DMS79 (cell line): Measurements from ENCODE around the gene MRPS18B.
A peak's percentile ranks its signal among the peaks of the same experiment; 100 is the strongest.

Source experiments
- DNase-seq: peaks from one replicate; lab custom pipeline; 2025; lab: John Stamatoyannopoulos, UW

The MRPS18B gene

DNA sequence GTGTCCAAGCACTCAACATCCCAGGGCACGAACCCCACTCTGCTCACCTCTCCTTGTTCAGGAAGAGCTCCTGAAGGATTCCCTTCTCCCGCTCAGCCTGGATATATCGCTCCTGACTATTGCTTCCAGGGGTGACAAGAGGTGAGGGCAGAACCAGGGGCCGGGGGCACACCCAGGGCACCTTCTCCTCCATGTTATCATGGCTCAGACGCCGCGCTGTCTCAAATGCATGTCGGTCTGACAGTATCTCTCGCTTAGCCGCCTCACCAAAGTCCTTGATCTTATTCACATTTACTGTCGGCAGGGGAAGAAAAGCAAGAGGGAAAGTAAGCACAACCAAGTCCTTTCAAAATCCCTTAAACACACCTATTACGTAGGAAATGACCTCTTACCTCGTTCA, 13.7 kb upstream of the MRPS18B start:
- DNase-seq = no peak

DNA sequence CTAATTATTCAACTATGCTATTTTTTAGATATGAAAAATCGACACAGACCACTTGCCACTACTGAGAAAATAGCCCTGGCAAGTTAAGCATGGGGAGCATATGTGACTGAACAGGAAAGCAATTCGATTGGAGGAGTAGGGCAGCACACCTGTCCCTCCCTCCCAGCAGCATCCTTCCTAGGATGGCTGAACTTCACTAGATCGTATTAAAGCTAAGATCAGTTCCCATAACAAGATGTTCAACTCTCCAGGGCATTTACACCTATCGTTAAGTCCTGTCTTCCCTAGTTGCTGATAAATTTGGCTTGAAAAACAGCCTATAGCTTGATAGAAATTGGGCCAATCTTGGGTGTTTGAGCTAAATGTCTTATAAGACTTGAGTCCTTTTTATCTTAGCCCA, 7.6 kb upstream of the MRPS18B start:
- no peak for DNase-seq

DNA sequence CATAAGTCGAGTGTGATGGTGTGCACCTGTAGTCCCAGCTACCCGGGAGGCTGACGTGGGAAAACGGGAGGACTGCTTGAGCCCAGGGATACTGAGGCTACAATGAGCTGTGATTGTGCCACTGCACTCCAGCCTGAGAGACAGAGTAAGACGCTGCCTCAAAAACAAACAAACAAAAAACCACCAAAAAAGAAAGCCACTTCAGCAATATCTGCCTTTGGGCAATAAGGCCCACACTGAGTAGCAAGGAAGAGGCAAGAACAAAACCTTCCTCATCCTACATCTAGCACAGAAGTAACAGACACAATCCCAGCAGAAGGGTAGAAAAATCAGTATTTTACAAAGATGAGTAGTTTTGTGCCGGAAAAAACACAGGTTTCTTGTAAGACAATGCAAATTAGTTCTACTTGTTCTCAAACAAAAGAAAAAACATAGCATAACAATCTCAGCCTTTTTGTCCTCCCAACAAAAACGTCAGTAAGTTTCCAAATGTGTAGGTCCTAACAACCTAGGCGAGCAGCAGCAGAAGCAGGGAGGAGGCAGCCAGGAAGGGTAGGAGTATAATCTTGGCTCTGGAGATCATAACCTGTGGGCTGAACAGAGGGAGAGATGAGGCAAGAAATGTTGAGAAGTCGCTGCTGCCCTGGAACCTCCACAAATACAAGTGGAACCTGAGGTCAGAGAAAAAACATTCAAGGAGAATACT, 6.3 kb upstream of the MRPS18B start:
- DNase-seq = no peak

DNA sequence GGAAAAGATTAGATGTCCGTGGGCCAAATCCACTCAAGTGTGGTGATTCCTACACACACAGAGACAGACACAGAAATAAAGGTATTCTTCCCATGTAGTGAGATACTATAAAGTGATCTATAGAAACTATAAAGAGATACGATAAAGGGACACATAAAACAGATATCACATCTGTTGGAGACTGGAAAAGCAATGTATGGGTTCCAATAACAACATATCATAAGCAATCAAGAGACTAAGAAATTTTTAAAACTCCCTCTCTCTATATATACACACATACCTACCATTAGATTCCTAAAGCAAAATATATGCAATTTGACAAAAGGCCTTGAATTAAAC, 5.8 kb upstream of the MRPS18B start:
- no peak for DNase-seq

DNA sequence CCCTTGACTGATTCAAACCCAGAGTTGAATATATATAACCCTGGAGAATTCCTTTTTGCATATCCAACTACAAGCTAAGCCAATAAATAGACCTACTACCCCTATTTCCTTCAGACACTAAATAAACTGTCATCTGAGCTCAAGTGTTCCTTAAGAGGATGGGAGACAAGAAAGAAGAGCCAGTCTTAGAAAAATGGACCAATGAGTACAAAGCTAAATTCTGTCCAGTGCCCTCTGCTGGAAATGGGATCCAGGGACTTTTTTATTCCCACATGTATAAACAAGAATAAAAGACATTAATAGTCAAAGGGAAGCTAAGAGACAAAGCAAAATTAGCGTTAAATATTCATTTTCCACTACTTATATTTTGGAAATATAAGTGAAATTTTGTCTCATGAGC, 5.4 kb upstream of the MRPS18B start:
- no peak for DNase-seq

DNA sequence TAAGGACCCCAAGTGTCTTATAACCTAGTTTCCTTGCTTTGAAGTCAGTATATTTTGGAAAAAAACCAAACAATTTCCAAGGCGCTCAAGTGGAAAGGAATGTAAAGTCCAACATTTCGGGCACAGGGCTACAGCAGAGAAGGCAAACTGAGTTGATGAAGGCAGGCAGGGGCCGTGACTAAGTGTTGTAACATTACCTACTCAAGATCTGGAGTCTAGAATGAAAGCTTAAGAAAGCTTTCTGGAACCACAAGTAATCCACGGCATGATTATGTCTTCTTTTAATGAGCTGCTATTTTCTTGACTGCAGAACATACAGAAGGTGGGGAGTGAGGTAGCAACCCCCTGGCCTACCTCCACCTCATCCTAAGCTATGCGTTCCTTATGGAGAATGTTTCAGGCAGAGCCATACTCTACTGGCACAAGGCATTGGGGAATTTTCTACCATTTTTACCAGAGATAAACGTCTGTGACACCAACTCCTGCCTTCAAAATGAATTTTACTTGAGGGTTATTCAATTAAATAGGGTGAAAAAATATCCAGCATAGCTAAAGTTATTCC, 4.9 kb upstream of the MRPS18B start:
- DNase-seq = peak; percentile 73

DNA sequence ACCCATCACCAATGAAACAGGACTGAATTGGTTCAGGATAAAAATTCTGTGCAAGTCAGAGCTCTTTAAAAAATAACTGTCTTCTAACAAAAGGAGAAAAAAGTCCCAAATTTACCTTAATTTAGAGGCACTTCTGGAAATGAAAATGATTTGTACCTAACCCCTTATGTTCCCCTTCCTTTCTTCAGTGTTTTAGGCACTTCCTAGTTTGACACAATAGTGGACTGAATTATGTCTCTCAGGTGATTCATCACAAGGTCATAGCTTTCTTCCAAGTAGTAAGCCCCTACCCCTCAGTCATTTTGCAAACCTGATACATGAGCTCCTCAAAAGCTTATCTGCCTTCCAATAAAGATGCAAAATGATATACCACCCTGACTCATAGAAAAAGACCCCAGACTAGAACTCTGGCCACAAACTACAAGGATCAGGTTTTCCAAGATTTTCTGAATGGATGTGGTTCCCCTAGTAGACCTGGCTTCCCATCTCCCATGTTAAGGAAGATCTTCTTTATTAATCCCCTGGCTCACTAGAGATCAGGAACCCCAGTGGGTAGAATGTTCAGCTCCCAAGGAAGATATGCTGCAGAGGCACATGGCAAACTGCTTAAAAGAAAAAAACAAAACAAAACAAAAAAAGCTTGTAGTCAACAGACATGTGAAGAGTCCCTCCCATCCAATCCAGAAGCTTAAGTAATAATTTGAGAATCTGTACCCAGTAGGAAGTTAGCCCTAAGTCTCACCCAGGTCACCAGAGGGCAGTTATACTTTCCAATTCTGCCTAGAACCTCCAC, 4.2 kb upstream of the MRPS18B start:
- no peak for DNase-seq

DNA sequence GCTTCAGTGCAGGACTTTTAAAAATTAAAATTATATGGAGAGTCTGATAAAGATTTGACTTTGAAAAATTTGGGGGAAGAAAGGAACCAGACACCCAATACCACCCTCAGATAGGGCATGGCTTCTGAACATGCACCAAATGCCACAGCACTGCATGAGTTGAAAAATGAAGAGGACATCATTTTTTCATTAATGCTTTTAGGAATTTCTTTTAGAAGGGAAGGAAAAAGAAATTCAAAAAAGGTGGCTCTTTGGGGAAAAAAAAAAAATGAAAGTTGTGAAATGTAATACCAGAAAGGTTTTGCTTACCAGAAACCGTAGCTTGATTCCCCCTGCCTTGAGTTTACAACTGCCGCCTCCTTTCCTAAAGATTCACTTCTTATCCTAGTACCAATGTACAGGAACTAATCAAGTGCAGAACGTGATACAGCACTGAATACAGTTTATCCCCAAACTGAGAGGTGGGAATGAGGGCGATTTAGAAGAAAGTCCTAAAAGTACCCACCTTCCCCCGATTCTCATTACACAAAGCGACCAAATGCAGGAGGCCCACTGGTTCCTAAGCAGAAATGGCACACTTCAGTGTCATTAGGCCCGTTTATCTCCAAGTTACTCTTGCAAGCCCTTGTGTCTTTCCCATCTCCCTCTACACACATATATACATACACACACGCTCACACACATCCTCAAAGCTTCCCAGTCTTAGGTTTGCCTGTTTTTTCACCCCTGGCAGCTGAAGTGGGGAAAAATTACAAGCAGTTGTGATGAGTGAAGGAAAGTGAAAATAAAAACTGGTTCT, 3.4 kb upstream of the MRPS18B start:
- no peak for DNase-seq

DNA sequence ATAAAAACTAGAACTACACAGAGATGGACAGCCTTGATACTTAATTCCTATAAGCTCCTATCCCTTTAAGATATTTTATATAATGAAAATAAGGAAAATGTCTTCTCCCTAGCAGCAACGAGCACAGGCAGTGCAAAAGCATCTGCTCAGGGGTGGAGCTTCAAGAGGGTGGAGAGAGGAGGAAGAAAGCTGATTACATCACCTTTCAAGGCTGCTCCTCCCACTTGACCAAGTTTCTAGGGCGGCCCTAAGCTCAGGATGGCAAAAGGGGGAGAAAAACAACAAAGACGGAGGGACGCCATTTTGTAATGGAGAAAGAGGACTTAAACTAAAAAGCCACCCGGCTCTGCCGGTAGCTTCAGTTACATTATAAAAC, 2.8 kb upstream of the MRPS18B start:
- peak; percentile 98 for DNase-seq

DNA sequence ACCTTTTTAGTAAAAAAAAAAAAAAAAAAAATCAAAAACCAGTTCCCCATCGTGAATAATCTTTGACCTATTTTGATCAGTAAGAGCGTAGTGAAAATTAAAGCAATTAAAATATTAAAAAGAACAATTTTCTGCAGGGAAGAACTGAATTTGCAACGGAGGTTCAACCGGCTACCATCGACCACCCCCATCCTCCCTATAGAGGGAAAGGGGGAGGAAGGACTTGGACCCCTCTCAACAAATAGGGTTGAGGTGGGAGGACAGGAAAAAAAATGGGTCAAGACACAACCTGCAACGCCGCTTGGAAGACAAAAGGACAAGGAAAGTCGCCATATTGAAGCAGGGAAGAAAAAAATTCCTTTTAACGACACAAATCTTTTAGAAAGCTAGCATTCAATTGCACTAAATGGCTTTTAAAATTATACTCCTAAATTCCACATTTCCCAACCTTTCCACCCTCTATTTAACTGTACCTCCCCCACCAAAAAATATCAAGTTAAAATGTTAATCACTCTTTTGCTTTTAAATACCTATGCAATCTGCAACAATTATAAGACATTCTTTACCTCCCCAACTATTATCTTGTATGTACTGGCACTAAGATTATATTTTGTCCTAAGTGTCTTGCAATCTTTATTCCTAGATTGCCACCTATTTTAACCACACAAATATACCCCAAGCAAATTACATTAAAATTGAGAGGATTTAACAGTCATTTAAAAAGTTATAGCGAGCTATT, 2.3 kb upstream of the MRPS18B start:
- DNase-seq = peak; percentile 89

DNA sequence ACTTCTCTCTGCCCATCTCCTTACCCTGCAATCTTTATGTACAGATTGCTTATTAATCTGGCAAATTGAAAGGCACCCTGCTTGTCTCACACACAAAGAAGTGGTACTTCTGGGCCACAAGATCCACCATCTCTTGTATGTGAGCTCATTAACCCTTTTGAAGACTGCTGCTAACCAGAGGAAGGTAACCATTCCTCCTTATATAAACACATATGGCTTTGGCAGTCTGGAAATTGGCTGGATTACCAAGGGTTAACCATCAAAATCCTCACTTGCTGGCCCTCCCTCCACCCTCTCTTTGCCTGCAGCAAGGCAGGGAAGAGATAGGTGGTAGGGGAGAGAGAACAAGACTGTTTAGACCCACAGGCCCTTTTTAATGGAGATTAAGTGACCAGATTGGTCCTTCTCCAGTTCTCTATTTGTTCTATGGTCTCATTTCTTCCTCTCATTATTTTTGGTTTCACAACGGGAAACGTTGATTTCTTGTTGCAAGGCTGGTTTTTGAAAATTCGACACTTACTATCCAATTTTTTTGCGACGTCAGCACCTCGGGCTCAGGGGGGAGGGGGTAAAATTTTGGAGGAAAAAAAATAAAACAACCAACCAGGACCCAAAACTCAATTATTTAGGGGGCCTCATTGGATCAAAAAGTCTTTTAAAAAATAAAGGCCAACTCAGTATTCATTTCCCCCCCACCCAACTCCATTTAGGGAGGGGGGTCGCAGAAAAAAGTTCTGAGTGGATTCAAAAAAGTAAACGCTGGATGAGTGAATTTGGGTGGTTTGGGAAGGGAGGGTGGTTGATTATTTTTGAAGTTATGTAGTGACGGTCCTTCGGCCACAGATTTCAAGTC, 1.5 kb upstream of the MRPS18B start:
- DNase-seq = peak; percentile 67

DNA sequence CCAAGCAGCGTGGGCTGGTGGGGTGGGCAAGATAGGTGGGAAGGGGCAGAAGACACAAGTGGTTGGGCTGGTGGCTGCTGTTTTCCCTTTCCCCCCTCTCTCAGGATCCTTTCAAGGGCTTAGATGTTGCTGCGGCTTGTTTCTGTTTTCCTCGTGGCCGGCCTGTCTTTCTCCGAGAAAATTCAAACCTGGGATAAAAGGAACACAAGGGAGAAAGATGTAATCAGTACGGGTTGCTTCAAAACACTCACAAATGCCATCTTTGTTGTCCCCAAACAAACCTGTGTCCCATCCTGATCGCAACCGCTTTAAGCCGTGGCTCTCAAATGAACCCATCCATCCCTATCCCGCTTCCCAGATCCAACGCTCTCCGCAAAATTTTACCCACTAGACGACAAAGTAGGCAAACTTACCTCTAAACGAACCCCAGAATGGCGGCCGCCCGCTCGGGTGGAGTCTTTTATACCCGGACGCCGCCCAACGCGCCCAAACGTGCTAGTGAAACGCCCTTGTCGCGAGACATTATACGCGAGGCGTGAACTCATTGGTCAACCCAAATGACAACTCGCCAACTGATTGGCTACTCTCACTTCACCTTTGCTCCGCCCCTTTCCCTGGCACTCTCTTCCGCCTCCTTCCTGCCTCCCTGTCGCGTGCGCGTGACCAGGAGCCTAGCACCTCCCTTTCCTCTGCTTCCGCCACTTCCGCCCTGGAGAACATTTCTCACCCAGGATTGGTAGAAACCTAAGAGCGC, 652 bp upstream of the MRPS18B start, which contains the start of gene PPP1R10:
PPP1R10 (minus strand) TSS at position 433 of the 754 bp plus-strand sequence. CDS start 7,299 bp downstream, outside the sequence.
- DNase-seq = peak; percentile 99

DNA sequence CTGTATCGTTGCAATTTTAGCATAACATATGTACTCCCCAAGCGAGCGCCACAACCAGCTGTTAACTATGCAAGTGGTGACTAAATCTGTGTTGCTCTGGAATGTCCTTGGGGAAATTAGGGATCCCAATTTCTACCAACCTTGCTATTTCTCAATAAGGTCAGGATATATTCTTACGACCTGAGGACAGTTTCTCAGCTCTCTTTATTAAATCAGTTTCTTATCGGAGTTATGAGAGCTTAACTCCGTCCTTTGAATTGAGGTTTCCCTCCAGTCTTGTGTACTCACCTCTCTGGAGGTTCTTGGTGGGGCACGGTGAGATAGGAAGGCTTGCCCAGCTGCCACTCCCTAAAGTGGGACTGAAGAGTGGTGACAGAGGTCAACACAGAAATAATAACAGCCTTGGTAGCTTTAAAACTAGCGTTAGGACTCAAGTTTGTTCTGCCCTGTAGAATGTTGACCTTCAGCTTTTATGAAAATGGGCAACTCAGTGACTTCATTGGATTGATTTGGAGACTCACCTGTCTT, 694 bp downstream of the MRPS18B start:
- no peak for DNase-seq

DNA sequence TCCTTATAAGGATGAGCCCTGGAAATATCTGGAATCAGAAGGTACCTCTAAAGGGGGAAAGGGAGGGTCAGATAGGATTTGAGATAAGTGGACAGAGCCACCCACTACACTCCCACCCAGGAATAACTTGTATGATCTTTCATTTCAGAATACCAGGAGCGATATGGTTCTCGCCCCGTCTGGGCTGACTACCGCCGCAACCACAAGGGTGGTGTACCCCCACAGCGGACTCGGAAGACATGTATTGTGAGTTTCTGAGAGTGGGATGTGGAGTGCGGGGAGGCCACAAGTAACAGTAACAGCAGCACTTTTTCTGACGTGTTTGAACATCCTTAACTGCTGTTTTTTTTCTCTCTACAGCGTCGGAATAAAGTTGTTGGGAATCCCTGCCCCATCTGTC, 1.9 kb downstream of the MRPS18B start:
- no peak for DNase-seq

DNA sequence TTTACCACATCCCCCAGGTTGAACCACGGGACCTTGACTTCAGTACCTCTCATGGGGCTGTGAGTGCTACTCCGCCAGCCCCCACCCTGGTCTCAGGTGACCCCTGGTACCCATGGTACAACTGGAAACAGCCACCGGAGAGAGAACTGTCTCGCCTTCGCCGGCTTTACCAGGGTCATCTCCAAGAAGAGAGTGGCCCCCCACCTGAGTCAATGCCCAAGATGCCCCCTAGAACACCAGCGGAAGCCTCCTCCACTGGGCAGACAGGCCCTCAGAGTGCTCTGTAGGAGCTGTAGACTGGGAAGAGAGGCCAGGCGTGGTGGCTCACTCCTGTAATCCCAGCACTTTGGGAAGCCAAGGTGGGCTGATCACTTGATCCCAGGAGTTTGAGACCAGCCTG, 7.9 kb downstream of the MRPS18B start:
- DNase-seq = no peak

DNA sequence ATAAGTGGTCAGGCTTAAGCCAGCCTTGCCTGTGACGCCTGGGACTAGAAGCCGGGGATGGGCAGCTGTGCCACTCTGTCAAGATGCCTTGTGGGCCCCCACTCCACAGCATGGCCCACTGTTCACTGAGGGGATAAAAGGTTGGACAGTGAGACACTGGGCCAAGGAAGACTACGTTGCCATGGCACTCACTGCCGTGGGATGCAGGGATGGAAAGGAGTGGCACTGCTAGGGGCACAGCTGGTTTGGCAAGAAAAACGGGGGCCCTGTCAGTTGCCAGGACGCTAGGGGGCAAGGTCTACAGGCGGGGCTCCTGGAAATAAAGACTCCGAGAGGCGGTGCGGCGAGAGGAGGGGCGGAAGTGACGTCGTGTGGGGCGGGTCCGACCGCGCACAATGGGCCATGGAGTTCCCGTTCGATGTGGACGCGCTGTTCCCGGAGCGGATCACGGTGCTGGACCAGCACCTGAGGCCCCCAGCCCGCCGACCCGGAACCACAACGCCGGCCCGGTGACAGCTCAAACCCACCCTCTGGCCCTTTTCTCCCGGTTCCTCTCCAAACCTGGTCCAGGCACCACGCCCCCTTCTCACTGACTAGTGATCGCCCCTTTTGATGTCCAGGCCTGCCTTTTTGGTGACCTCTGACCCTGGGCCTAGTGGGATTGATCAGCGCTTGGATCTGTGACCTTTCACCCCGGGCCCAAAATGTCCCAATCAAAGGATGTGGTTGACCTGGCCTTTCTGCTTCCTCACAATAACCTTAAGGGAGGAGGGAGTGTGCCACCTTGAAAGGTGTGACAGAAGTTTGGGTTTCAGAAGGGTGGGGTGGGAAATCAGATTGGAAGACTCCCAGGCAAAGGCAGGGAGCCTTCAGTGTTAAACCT, 9.1 kb downstream of the MRPS18B start, which contains the start of gene ATAT1:
ATAT1 (plus strand) TSS at position 391 of the 883 bp plus-strand sequence.
- peak; percentile 82 for DNase-seq

DNA sequence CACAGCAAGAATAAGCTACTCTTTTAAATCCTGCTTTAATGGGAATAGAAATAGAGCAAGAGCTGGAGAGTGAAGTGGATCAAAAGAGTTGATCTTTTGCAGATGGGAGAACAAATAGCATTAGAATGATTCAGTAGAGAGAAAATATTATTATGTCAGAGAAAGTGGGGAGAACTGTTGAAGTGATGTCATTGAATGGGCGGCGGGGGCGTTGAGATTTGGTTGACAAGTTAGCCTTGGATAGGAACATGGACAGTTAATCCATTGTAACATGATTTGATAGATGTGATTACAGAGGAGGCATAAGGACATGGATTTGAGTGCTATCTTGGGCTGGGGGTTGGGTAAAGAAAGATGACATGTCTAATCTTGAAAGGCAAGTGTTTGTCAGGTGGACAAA, 18.2 kb downstream of the MRPS18B start:
- no peak for DNase-seq

DNA sequence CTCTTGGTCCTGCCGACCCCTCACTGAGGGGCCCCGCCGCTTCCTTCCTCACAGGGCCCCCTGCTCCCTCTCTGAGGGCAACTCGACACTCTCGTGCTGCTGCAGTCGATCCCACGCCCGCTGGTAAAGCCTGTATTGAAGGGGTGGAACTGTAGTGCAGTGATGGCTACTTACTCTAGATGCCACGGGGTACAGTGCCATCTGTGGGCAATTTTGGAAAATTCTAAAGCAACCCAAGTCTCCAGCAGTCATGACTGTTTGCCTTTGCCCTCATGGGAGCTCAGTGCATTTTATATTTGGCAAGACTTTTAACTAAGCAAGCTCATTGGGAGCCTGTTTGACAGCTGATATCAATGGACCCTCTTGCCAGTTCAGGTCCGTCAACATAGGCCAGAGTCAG, 22.8 kb downstream of the MRPS18B start:
- DNase-seq = no peak

DNA sequence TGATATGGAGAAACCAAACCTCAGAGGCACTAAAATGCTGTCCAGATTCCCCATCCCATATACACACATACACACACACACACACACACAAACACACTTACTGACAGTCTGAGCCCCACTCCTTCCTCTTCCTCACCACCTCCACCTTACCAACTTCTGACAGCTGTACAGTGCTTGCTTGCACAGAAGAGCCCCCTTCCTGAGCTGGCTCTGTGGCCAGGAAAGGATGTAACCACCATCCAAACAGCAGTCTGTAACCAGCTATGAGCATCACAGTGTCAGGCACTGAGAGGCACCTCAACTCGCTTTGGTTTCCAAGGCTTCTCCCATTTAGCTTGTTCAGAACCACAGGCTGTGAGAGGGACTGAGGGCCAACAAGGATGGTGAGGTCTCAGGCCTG, 23.4 kb downstream of the MRPS18B start:
- no peak for DNase-seq
